ENCODE data around the gene METTL21A.

The METTL21A gene

DNA sequence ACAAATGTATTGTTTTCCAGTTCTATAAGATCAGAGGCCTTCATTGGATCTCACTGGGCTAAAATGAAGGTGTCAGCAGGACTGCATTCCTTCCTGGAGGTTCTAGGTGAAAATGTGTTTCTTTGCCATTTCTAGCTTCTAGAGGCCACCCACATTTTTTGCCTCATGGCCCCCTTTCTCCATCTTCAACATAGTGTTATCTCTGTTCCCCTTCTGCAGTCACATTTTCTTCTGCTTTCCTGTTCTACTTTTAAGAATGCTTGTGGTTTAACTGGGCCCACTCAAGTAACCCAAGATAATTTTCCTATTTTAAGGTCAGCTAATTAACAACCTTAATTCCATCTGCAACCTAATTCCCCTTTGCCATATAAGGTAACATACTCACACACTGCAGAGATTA lies 36.1 kb downstream of the METTL21A start:
- Histone ChIP-seq H3K4me3 (ENCODE audit: low read length) (no peak overlapping the region), H3K4me1 (ENCODE audit: control insufficient read depth, insufficient read depth, low read length) (no peaks in the 10 kb centered on the region), H3K36me3 (ENCODE audit: control insufficient read depth, insufficient read depth, low read length) (peaks cover 3% of the 10 kb centered on the region), H3K9me3 (ENCODE audit: control insufficient read depth, low read length) (no peaks in the 10 kb centered on the region), H3K9ac (ENCODE audit: low read length) (no peak overlapping the region), H3K27me3 (ENCODE audit: control insufficient read depth, insufficient read depth, low read length) (no peaks in the 10 kb centered on the region)

DNA sequence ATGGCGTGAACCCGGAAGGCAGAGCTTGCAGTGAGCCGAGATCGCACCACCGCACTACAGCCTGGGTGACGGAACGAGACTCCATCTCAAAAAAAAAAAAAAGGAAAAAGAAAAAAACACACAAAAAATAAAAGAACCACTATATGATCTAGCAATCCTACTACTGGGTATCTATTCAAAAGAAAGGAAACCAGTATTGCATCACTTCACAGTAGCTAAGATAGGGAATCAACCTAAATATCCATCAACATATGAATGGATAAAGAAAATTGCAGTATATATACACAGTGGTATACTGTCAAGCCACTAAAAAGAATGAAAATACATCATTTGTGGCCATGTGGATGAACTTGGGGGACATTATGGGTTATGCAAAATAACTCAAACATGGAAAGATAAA lies 37.9 kb downstream of the METTL21A start:
- Histone ChIP-seq H3K4me3 (ENCODE audit: low read length) (no peak overlapping the region), H3K9ac (ENCODE audit: low read length) (no peak overlapping the region), H3K36me3 (ENCODE audit: control insufficient read depth, insufficient read depth, low read length) (peaks cover 3% of the 10 kb centered on the region), H3K4me1 (ENCODE audit: control insufficient read depth, insufficient read depth, low read length) (no peaks in the 10 kb centered on the region), H3K9me3 (ENCODE audit: control insufficient read depth, low read length) (no peaks in the 10 kb centered on the region), H3K27me3 (ENCODE audit: control insufficient read depth, insufficient read depth, low read length) (no peaks in the 10 kb centered on the region)

DNA sequence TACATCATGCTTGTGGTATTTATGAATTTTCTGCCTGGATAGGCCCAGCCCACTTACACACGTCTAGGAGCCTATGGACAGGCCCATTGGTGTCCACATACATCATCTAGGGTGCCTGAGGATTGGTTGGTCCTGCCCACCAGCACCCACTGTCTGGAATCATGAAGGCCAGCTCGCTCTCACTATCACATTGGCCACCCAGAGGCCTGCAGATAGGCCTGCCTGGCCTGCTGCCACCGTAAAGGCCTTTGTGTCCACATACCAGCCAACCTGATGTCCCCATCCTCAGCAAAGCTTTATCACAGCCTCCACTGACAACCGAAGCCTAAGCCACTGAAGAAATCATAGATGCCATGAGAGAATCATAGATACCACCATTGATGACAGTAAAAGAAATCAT lies 40.2 kb downstream of the METTL21A start:
- peaks cover 8% of the 10 kb centered on the region for H3K36me3 ChIP-seq (ENCODE audit: control insufficient read depth, insufficient read depth, low read length)
- no peak overlapping the region for H3K4me3 ChIP-seq (ENCODE audit: low read length)
- H3K27me3 ChIP-seq (ENCODE audit: control insufficient read depth, insufficient read depth, low read length): no peaks in the 10 kb centered on the region
- H3K9ac ChIP-seq (ENCODE audit: low read length): no peak overlapping the region
- no peaks in the 10 kb centered on the region for H3K9me3 ChIP-seq (ENCODE audit: control insufficient read depth, low read length)
- H3K4me1 ChIP-seq (ENCODE audit: control insufficient read depth, insufficient read depth, low read length): no peaks in the 10 kb centered on the region

DNA sequence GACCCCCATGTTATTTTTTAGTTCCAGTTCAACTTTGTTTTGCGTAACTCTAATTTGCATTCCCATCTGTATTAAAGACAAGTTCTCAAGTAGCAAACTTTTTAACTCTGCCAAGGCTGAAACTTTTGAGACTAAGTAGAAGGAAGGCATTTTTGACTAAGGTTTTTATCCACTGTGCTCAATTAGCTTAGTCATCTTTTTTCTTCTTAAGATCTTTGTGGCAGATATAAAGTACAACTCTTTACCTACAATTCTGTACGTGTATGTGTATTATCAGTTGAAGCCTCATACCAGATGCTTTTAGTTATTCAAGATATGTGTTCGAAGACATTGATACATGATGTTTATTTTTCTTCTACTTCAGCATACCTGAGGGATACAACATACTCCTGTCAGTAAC lies 53.8 kb downstream of the METTL21A start:
- no peaks in the 10 kb centered on the region for H3K9me3 ChIP-seq (ENCODE audit: control insufficient read depth, low read length)
- H3K27me3 ChIP-seq (ENCODE audit: control insufficient read depth, insufficient read depth, low read length): no peaks in the 10 kb centered on the region
- no peak overlapping the region for H3K4me3 ChIP-seq (ENCODE audit: low read length)
- H3K9ac ChIP-seq (ENCODE audit: low read length): no peak overlapping the region
- no peaks in the 10 kb centered on the region for H3K36me3 ChIP-seq (ENCODE audit: control insufficient read depth, insufficient read depth, low read length)
- H3K4me1 ChIP-seq (ENCODE audit: control insufficient read depth, insufficient read depth, low read length): no peaks in the 10 kb centered on the region

DNA sequence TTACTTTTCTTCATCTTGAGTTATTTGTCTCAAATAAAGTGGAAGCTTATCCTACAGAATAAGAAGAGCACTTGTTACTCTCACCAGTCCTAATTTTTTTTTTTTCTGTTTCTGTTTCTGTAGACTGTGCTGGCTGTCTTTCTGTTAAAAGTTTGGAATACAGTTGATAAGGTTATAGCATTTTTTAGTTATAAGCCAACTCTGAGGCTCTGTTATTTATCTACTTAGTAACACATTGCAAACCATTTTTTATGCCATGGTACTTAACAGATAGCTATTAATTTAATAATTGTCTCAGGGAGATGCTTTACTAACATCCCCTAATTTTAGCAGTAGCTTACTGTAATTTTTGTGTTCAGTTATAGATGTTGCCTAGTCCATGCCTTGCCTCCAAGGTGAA lies 57.5 kb downstream of the METTL21A start:
- no peaks in the 10 kb centered on the region for H3K4me1 ChIP-seq (ENCODE audit: control insufficient read depth, insufficient read depth, low read length)
- H3K9ac ChIP-seq (ENCODE audit: low read length): no peak overlapping the region
- no peak overlapping the region for H3K4me3 ChIP-seq (ENCODE audit: low read length)
- no peaks in the 10 kb centered on the region for H3K9me3 ChIP-seq (ENCODE audit: control insufficient read depth, low read length)
- no peaks in the 10 kb centered on the region for H3K27me3 ChIP-seq (ENCODE audit: control insufficient read depth, insufficient read depth, low read length)
- no peaks in the 10 kb centered on the region for H3K36me3 ChIP-seq (ENCODE audit: control insufficient read depth, insufficient read depth, low read length)

DNA sequence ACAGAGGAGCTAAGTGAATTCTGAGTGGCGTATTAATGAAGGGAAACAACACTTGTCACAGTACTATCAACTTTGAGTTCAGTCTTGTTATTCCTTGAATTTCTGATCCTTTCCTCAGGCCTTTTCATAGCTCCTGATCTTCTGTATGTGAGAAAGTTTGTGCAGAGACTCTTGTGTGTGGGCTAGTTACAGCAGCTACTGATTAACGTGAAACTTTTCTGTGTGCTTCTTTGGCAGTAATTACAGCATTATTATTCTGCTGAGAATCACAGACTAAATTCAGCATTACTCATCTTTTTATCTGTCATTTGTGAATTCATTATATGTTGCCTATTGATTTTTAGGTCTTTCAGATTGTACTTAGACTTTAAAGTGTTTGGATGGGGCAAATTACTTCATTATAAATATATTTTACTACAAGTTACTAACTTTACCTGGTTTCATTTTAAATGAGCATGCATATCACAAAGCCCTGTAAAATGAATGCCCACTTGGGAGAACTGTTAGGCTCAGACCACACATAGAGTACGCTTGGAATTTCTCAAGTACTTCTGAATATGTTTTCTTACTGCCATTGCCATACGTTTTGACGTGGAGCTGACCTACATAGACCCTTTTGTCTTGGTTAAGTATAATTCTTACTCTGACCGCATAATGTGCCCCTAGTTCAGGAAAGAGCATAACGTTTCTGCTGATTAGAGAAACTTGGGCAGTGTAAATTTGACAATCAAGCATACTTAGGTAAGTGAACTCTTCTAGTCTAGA lies 59.3 kb downstream of the METTL21A start:
- no peaks in the 10 kb centered on the region for H3K4me1 ChIP-seq (ENCODE audit: control insufficient read depth, insufficient read depth, low read length)
- H3K4me3 ChIP-seq (ENCODE audit: low read length): no peak overlapping the region
- H3K9ac ChIP-seq (ENCODE audit: low read length): no peak overlapping the region
- no peaks in the 10 kb centered on the region for H3K36me3 ChIP-seq (ENCODE audit: control insufficient read depth, insufficient read depth, low read length)
- no peaks in the 10 kb centered on the region for H3K9me3 ChIP-seq (ENCODE audit: control insufficient read depth, low read length)
- no peaks in the 10 kb centered on the region for H3K27me3 ChIP-seq (ENCODE audit: control insufficient read depth, insufficient read depth, low read length)
